Naive thymus-derived CD4-positive, alpha-beta T cell (primary cell): ENCODE results near the gene MRPL33. TPM values are rescaled to one million over a fixed set of nuclear protein-coding genes. Genes with fewer than 3 reads are reported as not detected.

Source experiments
- ATAC-seq: fragments of 150-1000 bp; cut with Tn5 transposase; 2 replicates; pipeline ENCODE4 v1.10.0; 2021; ENCODE audit warnings: mild to moderate bottlenecking, moderate library complexity
- CTCF ChIA-PET: fragments of 350-600 bp; sonication (Branson Sonifier 250); formaldehyde crosslinking; loops from one replicate; lab custom pipeline; 2021; ENCODE audit warnings: antibody characterized with exemption; lab: Charles Lee
- POLR2A ChIA-PET: fragments of 350-600 bp; sonication (Branson Sonifier 250); formaldehyde crosslinking; loops from one replicate; lab custom pipeline; 2021; ENCODE audit warnings: antibody characterized with exemption, inconsistent platforms; lab: Charles Lee
- DNase-seq, 9 donors: peaks; one replicate each; pipeline versions ENCODE4 v3.0.0 to v3.0.0-alpha.2; 2020 to 2022; ENCODE audit warnings: mixed read lengths in 1 of 9
- H3K27ac ChIP-seq: one replicate; pipeline ENCODE4 v1.7.0; 2013; ENCODE audit warnings: mild to moderate bottlenecking, low read depth, low read length, moderate library complexity
- H3K27me3 ChIP-seq, 2 donors: one replicate each; pipeline ENCODE4 v1.7.0; 2013; ENCODE audit warnings: low read length in 2 of 2, mild to moderate bottlenecking in 2 of 2, moderate library complexity in 2 of 2; ENCODE audit not compliant: control insufficient read depth in 2 of 2, insufficient read depth in 2 of 2
- H3K36me3 ChIP-seq, 3 experiments: 1 replicate in 2 of 3; 2 replicates in 1 of 3; pipeline ENCODE4 v1.7.0; 2013; ENCODE audit warnings: low read length in 3 of 3, mild to moderate bottlenecking in 3 of 3, moderate library complexity in 1 of 3; ENCODE audit not compliant: insufficient read depth in 3 of 3, control insufficient read depth in 2 of 3
- H3K4me1 ChIP-seq, 2 donors: one replicate each; pipeline ENCODE4 v1.7.0; 2013; ENCODE audit warnings: low read length in 2 of 2, mild to moderate bottlenecking in 2 of 2, moderate library complexity in 1 of 2; ENCODE audit not compliant: control insufficient read depth in 2 of 2, insufficient read depth in 2 of 2
- H3K4me3 ChIP-seq: 2 replicates; pipeline ENCODE4 v1.7.0; 2013; ENCODE audit warnings: mild to moderate bottlenecking, low read length
- H3K9me3 ChIP-seq, 3 experiments: 1 replicate in 2 of 3; 2 replicates in 1 of 3; pipeline ENCODE4 v1.7.0; 2013; ENCODE audit warnings: low read length in 3 of 3; ENCODE audit not compliant: control insufficient read depth in 2 of 3
- H3K27ac Mint-ChIP-seq, 9 donors: one replicate each; pipeline ENCODE4 v1.8.0; 2020 to 2022; ENCODE audit warnings: mixed read lengths in 9 of 9, mild to moderate bottlenecking in 8 of 9, moderate library complexity in 5 of 9, inconsistent platforms in 2 of 9
- H3K27me3 Mint-ChIP-seq, 5 donors: one replicate each; pipeline ENCODE4 v1.8.0; 2021 to 2022; ENCODE audit warnings: mixed read lengths in 5 of 5, mild to moderate bottlenecking in 1 of 5
- H3K36me3 Mint-ChIP-seq, 5 donors: one replicate each; pipeline ENCODE4 v1.8.0; 2020 to 2022; ENCODE audit warnings: mixed read lengths in 5 of 5, mild to moderate bottlenecking in 3 of 5, inconsistent platforms in 1 of 5
- H3K4me1 Mint-ChIP-seq, 7 donors: one replicate each; pipeline ENCODE4 v1.8.0; 2020 to 2022; ENCODE audit warnings: mixed read lengths in 7 of 7, mild to moderate bottlenecking in 3 of 7, inconsistent platforms in 1 of 7
- H3K4me3 Mint-ChIP-seq, 10 donors: one replicate each; pipeline ENCODE4 v1.8.0; 2020 to 2022; ENCODE audit warnings: mild to moderate bottlenecking in 10 of 10, mixed read lengths in 10 of 10, moderate library complexity in 6 of 10, inconsistent platforms in 2 of 10
- H3K9me3 Mint-ChIP-seq, 11 donors: one replicate each; pipeline ENCODE4 v1.8.0; 2020 to 2022; ENCODE audit warnings: mixed read lengths in 11 of 11, mild to moderate bottlenecking in 4 of 11, inconsistent platforms in 1 of 11, moderate library complexity in 1 of 11
- intact Hi-C, 2 donors: fragments of 100-400 bp; cut with micrococcal nuclease; formaldehyde crosslinking; loops; one replicate each; pipeline ENCODE4 v1.15.1; 2023
- polyA plus RNA-seq, 2 donors: library from polyadenylated mRNA; unstranded; fragments of 300-500 nt; fragmentation: Illumina TruSeq; gene quantifications; one replicate each; pipeline ENCODE4 v1.2.3, GENCODE V29; 2021
- total RNA-seq, 6 experiments: library from RNA in 5 of 6; stranded (reverse) in 5 of 6; gene quantifications; 1 replicate in 5 of 6; 2 replicates in 1 of 6; pipeline ENCODE4 v1.2.3 and lab custom pipeline; 2021 to 2026

MRPL33 gene
- total and polyA plus RNA-seq, 7 experiments from 2014 or later, result 27.3 to 233 (median 38.8) TPM

DNA sequence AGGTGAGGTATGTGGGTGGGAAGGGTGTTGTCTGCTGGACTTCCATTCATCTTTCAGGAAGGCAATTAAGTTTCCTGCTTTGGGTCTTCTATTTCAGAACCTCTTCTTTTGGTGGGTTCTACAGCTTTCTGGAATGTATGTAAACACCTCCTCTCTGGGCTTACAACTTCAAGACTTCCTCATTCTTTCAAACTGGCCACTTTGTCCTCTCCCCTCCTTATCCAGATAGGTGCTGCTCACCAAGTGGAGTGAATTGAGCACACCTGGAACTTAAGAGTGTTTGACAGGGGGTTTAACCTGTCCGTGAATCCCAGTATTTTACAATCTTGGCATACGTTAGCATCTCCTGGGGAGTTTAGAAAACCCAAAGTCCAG, 5.2 kb upstream of the MRPL33 start:
- peaks cover 0 to 8% (median 4%) of the 10 kb centered on the region in 5 donors for H3K27me3 Mint-ChIP-seq
- no peaks in the 10 kb centered on the region for H3K9me3 Mint-ChIP-seq
- Histone ChIP-seq H3K27ac (no peak overlapping the region), H3K4me3 (peak overlapping the region; percentile 38), H3K4me1 (peaks cover 0 to 5% of the 10 kb centered on the region in 2 donors), H3K27me3 (no peaks in the 10 kb centered on the region), H3K9me3 (no peaks in the 10 kb centered on the region), H3K36me3 (no peaks in the 10 kb centered on the region)
- intact Hi-C loops, result no loop called here
- CTCF ChIA-PET, result no interaction called here
- DNase-seq, result no peak
- no peak for ATAC-seq
- H3K36me3 Mint-ChIP-seq, result no peaks in the 10 kb centered on the region
- POLR2A ChIA-PET, result no interaction called here
- peak overlapping the region; percentile 16 to 77 (median 70) for H3K4me3 Mint-ChIP-seq
- peaks cover 0 to 24% (median 18%) of the 10 kb centered on the region in 7 donors for H3K4me1 Mint-ChIP-seq
- peak overlapping the region in 8 of 9 donors; percentile 10 to 88 (median 64) for H3K27ac Mint-ChIP-seq

DNA sequence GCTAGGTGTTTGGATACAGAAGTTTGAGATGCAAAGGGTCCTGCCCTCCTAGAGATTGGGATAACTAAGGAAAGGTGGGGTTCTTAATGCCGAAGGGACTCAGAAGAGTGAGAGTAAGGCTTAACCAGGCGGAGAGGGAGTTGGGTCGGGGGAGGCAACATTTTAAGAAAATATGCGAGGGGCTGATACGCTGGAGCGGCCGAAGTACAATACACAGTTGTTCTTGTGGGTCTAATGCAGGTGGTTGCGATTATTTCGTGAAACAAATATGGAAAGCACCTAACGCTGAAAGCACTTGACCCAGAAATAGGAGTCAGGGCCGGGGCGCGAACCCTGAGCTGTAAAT, 344 bp upstream of the MRPL33 start:
- POLR2A ChIA-PET, result interaction anchor here (0.6 to 1.4 kb wide), 3 partner anchors 10 to 654 kb away, joined by 3 to 4 read pairs (median 4); partner anchors contain the start of genes SLC4A1AP and SUPT7L
- peaks cover 10 to 20% of the 10 kb centered on the region in 2 donors for H3K4me1 ChIP-seq
- peaks cover 30 to 56% (median 49%) of the 10 kb centered on the region in 7 donors for H3K4me1 Mint-ChIP-seq

DNA sequence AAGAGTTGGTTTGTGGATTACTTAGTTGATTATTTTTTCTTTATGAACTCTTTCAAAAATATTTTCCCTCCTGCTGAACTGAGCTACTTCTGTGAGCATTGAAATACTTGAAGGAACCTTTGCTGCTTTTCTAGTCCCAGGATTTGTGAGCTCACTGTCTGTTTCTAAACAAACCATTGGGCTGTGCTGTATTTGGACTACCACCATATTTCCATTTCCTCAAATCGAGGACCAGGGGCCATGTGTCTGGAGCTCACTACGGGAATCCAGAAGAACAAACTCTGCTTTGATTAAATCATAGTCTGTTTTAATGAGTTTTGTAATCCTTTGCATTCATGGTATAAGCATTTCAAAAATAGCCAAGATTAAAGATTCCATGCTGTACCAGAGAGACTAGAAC, 1.3 kb downstream of the MRPL33 start:
- Histone ChIP-seq H3K4me3 (peak overlapping the region; percentile 4), H3K36me3 (peaks cover 0 to 13% (median 0%) of the 10 kb centered on the region in 3 experiments), H3K4me1 (peaks cover 10 to 20% of the 10 kb centered on the region in 2 donors), H3K27ac (no peak overlapping the region), H3K27me3 (no peaks in the 10 kb centered on the region), H3K9me3 (no peaks in the 10 kb centered on the region)
- DNase-seq (no peak), ATAC-seq (no peak)
- Mint-ChIP-seq H3K4me3 (peak overlapping the region; percentile 78 to 100 (median 98)), H3K4me1 (peaks cover 36 to 67% (median 58%) of the 10 kb centered on the region in 7 donors), H3K27ac (peak overlapping the region; percentile 27 to 100 (median 87)), H3K36me3 (peaks cover 7 to 22% (median 8%) of the 10 kb centered on the region in 5 donors), H3K9me3 (no peaks in the 10 kb centered on the region), H3K27me3 (peaks cover 0 to 7% (median 0%) of the 10 kb centered on the region in 5 donors)
- CTCF ChIA-PET, result interaction anchor here (0.6 kb wide), 1 partner anchor 148 kb away, joined by 3 read pairs; no protein-coding TSS in a partner anchor
- POLR2A ChIA-PET, result interaction anchor here (0.7 to 1.4 kb wide), 3 partner anchors 8 to 722 kb away, joined by 3 to 4 read pairs (median 3); no protein-coding TSS in a partner anchor
- intact Hi-C loops, result loop anchor here (5.0 to 10.0 kb wide), 7 partner anchors 56 to 982 kb away; partner anchors contain the start of genes PPP1CB (in 2 of the 2) and FOSL2 (in 1 of the 2)

More for the DNA sequence above, 344 bp upstream of the MRPL33 start:
- peak overlapping the region; percentile 92 for H3K4me3 ChIP-seq
- peak overlapping the region; percentile 96 to 100 (median 99) for H3K4me3 Mint-ChIP-seq
- peaks cover 7 to 20% (median 8%) of the 10 kb centered on the region in 5 donors for H3K36me3 Mint-ChIP-seq
- peak overlapping the region; percentile 97 to 100 (median 100) for H3K27ac Mint-ChIP-seq
- peak overlapping the region; percentile 92 for H3K27ac ChIP-seq
- CTCF ChIA-PET, result interaction anchor here (0.5 kb wide), 1 partner anchor 492 kb away, joined by 3 read pairs; no protein-coding TSS in a partner anchor
- H3K9me3 ChIP-seq, result no peaks in the 10 kb centered on the region
- ATAC-seq, result peak; percentile 31
- no peaks in the 10 kb centered on the region for H3K9me3 Mint-ChIP-seq
- H3K27me3 Mint-ChIP-seq, result peaks cover 0 to 8% (median 2%) of the 10 kb centered on the region in 5 donors
- no peaks in the 10 kb centered on the region for H3K27me3 ChIP-seq
- no peak for DNase-seq
- intact Hi-C loops, result loop anchor here (1.0 to 10.0 kb wide), 11 partner anchors 36 to 984 kb away; partner anchors contain the start of genes BABAM2 (in 2 of the 2), PPP1CB (in 2 of the 2), RBKS (in 2 of the 2) and FOSL2 (in 1 of the 2)
- peaks cover 0 to 13% (median 0%) of the 10 kb centered on the region in 3 experiments for H3K36me3 ChIP-seq

DNA sequence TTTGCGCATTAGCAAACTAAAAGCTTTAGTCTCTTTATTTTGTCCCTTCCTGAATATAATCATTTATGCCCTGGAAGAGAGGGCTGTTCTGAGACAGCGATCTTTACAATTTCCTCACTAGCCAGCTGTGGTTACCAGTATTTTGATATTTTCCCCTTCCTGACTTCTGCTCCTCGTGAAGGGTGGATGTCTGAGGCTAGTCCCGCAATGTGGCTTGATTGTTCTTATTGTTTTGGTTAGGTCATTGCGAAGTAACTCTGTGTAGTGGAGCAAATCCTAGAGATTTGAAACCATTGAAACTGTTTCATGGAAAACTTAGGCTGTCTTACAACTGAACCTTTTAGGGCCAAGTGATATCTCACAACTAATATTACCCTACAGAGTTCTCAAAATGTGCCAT, 2.4 kb downstream of the MRPL33 start:
- peak overlapping the region in 9 of 10 donors; percentile 8 to 100 (median 77) for H3K4me3 Mint-ChIP-seq
- H3K27me3 Mint-ChIP-seq, result peaks cover 0 to 4% (median 0%) of the 10 kb centered on the region in 5 donors
- intact Hi-C loops, result loop anchor here (5.0 to 10.0 kb wide), 7 partner anchors 57 to 981 kb away; partner anchors contain the start of genes PPP1CB (in 2 of the 2) and FOSL2 (in 1 of the 2)
- Histone ChIP-seq H3K27me3 (no peaks in the 10 kb centered on the region), H3K4me1 (peaks cover 10 to 20% of the 10 kb centered on the region in 2 donors), H3K4me3 (no peak overlapping the region), H3K27ac (no peak overlapping the region), H3K36me3 (peaks cover 0 to 17% (median 0%) of the 10 kb centered on the region in 3 experiments), H3K9me3 (no peaks in the 10 kb centered on the region)
- peak overlapping the region in 6 of 9 donors; percentile 45 to 73 (median 56) for H3K27ac Mint-ChIP-seq
- ATAC-seq, result no peak
- ChIA-PET CTCF (no interaction called here), POLR2A (interaction anchor here (1.0 kb wide), 1 partner anchor 31 kb away, joined by 6 read pairs; no protein-coding TSS in a partner anchor)
- H3K4me1 Mint-ChIP-seq, result peaks cover 40 to 76% (median 66%) of the 10 kb centered on the region in 7 donors
- H3K36me3 Mint-ChIP-seq, result peaks cover 7 to 27% (median 9%) of the 10 kb centered on the region in 5 donors
- H3K9me3 Mint-ChIP-seq, result no peaks in the 10 kb centered on the region
- no peak for DNase-seq

DNA sequence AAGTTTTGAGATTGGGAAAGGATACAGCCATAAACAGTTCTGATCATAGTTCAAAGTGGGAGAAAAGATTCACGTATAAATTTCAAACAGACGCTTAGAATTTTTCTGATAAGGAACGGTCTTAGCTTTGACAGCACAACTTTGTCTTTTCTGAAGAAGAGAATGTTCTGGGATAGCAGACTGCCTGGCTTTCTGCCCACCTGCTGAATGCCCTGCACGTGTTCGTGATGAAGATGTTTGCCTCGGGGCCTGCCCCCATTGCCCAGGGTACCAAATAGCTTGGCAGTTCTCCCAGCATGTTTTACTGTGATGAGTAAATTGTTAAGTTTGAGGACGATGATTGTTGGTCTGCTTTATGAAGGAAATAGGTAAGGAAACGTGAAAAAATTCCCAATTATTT, 4.6 kb downstream of the MRPL33 start:
- peak overlapping the region in 5 of 9 donors; percentile 15 to 60 (median 50) for H3K27ac Mint-ChIP-seq
- no peak overlapping the region for H3K27ac ChIP-seq
- ATAC-seq, result no peak
- peaks cover 7 to 36% (median 15%) of the 10 kb centered on the region in 5 donors for H3K36me3 Mint-ChIP-seq
- H3K27me3 ChIP-seq, result no peaks in the 10 kb centered on the region
- no peak for DNase-seq
- peak overlapping the region in 2 of 10 donors; percentile 1 to 36 for H3K4me3 Mint-ChIP-seq
- no peaks in the 10 kb centered on the region for H3K9me3 ChIP-seq
- H3K4me1 ChIP-seq, result peaks cover 10 to 15% of the 10 kb centered on the region in 2 donors
- intact Hi-C loops, result loop anchor here in 1 of 2 donors (10.0 kb wide), 2 partner anchors 189 to 979 kb away; partner anchors contain the start of gene PPP1CB
- H3K9me3 Mint-ChIP-seq, result no peaks in the 10 kb centered on the region
- H3K4me1 Mint-ChIP-seq, result peaks cover 36 to 73% (median 67%) of the 10 kb centered on the region in 7 donors
- peaks cover 0 to 31% (median 3%) of the 10 kb centered on the region in 3 experiments for H3K36me3 ChIP-seq
- H3K27me3 Mint-ChIP-seq, result no peaks in the 10 kb centered on the region
- ChIA-PET POLR2A (interaction anchor here (0.6 to 0.7 kb wide), 2 partner anchors 646 to 1024 kb away, joined by 3 to 4 read pairs; no protein-coding TSS in a partner anchor), CTCF (no interaction called here)
- H3K4me3 ChIP-seq, result no peak overlapping the region

DNA sequence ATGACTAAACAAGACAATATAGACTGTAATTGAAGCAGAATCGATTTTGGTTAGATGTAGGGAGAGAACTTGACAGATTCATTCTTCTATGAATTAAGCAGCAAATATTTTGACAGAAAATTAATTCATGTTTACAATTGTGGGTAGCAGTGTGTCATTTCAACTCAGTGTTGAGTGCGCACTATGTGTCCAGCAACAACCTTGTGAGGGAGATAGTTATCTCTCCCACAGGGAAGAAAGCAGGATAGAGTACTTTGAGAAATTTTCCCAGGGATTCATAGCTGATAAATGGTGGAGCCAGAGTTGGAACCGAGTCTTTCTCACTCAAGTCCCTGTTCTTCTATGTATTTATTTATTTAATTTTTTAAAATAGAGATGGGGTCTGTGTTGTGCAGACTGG, 5.2 kb downstream of the MRPL33 start:
- Mint-ChIP-seq H3K36me3 (peaks cover 7 to 36% (median 15%) of the 10 kb centered on the region in 5 donors), H3K27ac (peak overlapping the region in 1 of 9 donors; percentile 25), H3K9me3 (no peaks in the 10 kb centered on the region), H3K4me3 (peak overlapping the region in 1 of 10 donors; percentile 1), H3K27me3 (no peaks in the 10 kb centered on the region), H3K4me1 (peaks cover 31 to 71% (median 64%) of the 10 kb centered on the region in 7 donors)
- ChIA-PET POLR2A (interaction anchor here (0.6 kb wide), 1 partner anchor 1023 kb away, joined by 4 read pairs; no protein-coding TSS in a partner anchor), CTCF (no interaction called here)
- Histone ChIP-seq H3K27ac (no peak overlapping the region), H3K9me3 (no peaks in the 10 kb centered on the region), H3K4me3 (no peak overlapping the region), H3K36me3 (peaks cover 0 to 29% (median 3%) of the 10 kb centered on the region in 3 experiments), H3K27me3 (no peaks in the 10 kb centered on the region), H3K4me1 (peaks cover 10 to 15% of the 10 kb centered on the region in 2 donors)
- DNase-seq (no peak), ATAC-seq (no peak)
- intact Hi-C loops, result loop anchor here in 1 of 2 donors (10.0 kb wide), 2 partner anchors 188 to 978 kb away; partner anchors contain the start of gene PPP1CB
